ENCODE measurements around the gene ADAMTS6. TPM values are rescaled to one million over a fixed set of nuclear protein-coding genes. Genes with fewer than 3 reads are reported as not detected.

The ADAMTS6 gene
- total and polyA plus RNA-seq, 2 donors (not counting 1 experiment from before 2014, with no cell fraction given): 3.6 to 12.3 TPM

- H3K27me3 Mint-ChIP-seq: no peaks in the 10 kb centered on the region
- CTCF ChIA-PET: no interaction called here
- TF ChIP-seq EZH2 (IDR thresholded peaks at IDR 0.05; ENCODE audit: borderline replicate concordance, insufficient read depth, low read depth, low read length, poor library complexity, severe bottlenecking) (no peak), CTCF (IDR thresholded peaks at IDR 0.05) (no peak)
These were observed 330.1 kb downstream of the ADAMTS6 start for GRCh38 chr5:65151614-65152013.

GRCh38 chr5:65150599-65151304, 331.0 kb downstream of the ADAMTS6 start:
- intact Hi-C loops (cut with micrococcal nuclease): no loop called here
- Mint-ChIP-seq H3K27ac (no peak overlapping the region), H3K9me3 (ENCODE audit: insufficient read depth) (peaks cover 2% of the 10 kb centered on the region), H3K4me3 (no peak overlapping the region), H3K4me1 (no peaks in the 10 kb centered on the region), H3K27me3 (no peaks in the 10 kb centered on the region)
- 96% methylated on average over 6 of the region's 6 CpGs for WGBS (ENCODE audit: insufficient coverage)
- no peak for TF ChIP-seq EZH2 (IDR thresholded peaks at IDR 0.05; ENCODE audit: borderline replicate concordance, insufficient read depth, low read depth, low read length, poor library complexity, severe bottlenecking)
- no peak for TF ChIP-seq CTCF (IDR thresholded peaks at IDR 0.05)
- DNase-seq (no peak), ATAC-seq (ENCODE audit: low read depth) (no peak)
- no peak overlapping the region for H3K9ac ChIP-seq (ENCODE audit: low read length)
- ChIA-PET CTCF (no interaction called here), POLR2A (no interaction called here)
- H3K36me3 ChIP-seq (replicated peaks in 1 of 2; ENCODE audit: control extremely low read depth in 1 of 2, control insufficient read depth in 1 of 2, extremely low read depth in 1 of 2, insufficient read depth in 2 of 2, low read length in 1 of 2): no peaks in the 10 kb centered on the region
- no peak overlapping the region for H2AFZ ChIP-seq (ENCODE audit: insufficient read depth, low read depth, low read length, poor library complexity, severe bottlenecking)
- no peaks in the 10 kb centered on the region for H4K20me1 ChIP-seq (ENCODE audit: control insufficient read depth, insufficient read depth, low read length, poor library complexity, severe bottlenecking)
- no peaks in the 10 kb centered on the region for H3K9me3 ChIP-seq (ENCODE audit: control extremely low read depth in 1 of 3, control insufficient read depth in 2 of 3, insufficient read depth in 1 of 3, low read length in 2 of 3)
- no peaks in the 10 kb centered on the region for H3K79me2 ChIP-seq (ENCODE audit: control insufficient read depth, insufficient read depth, low read length)
- H3K27me3 ChIP-seq (replicated peaks in 1 of 4; ENCODE audit: control extremely low read depth in 1 of 4, control insufficient read depth in 3 of 4, insufficient read depth in 4 of 4, low read length in 3 of 4): no peaks in the 10 kb centered on the region
- H3K4me1 ChIP-seq (ENCODE audit: control insufficient read depth in 2 of 2, insufficient read depth in 2 of 2, low read length in 2 of 2): no peaks in the 10 kb centered on the region
- H3K4me3 ChIP-seq (ENCODE audit: control extremely low read depth in 1 of 5, extremely low read depth in 1 of 5, insufficient read depth in 1 of 5, low read depth in 2 of 5, low read length in 4 of 5): no peak overlapping the region
- H3K27ac ChIP-seq (ENCODE audit: low read length in 2 of 2): no peak overlapping the region
- no peak overlapping the region for H3K4me2 ChIP-seq (replicated peaks; ENCODE audit: low read depth, low read length, poor library complexity, severe bottlenecking)

More at GRCh38 chr5:65151614-65152013, 330.1 kb downstream of the ADAMTS6 start:
- H4K20me1 ChIP-seq (ENCODE audit: control insufficient read depth, insufficient read depth, low read length, poor library complexity, severe bottlenecking): no peaks in the 10 kb centered on the region
- Mint-ChIP-seq H3K4me3 (no peak overlapping the region), H3K9me3 (ENCODE audit: insufficient read depth) (peaks cover 2% of the 10 kb centered on the region), H3K27ac (no peak overlapping the region), H3K4me1 (no peaks in the 10 kb centered on the region)
- 92% methylated on average over 4 of the region's 5 CpGs for WGBS (ENCODE audit: insufficient coverage)
- H2AFZ ChIP-seq (ENCODE audit: insufficient read depth, low read depth, low read length, poor library complexity, severe bottlenecking): no peak overlapping the region
- H3K27ac ChIP-seq (ENCODE audit: low read length in 2 of 2): no peak overlapping the region
- no peaks in the 10 kb centered on the region for H3K79me2 ChIP-seq (ENCODE audit: control insufficient read depth, insufficient read depth, low read length)
- no peaks in the 10 kb centered on the region for H3K4me1 ChIP-seq (ENCODE audit: control insufficient read depth in 2 of 2, insufficient read depth in 2 of 2, low read length in 2 of 2)
- ATAC-seq (ENCODE audit: low read depth) (no peak), DNase-seq (no peak)
- no peaks in the 10 kb centered on the region for H3K9me3 ChIP-seq (ENCODE audit: control extremely low read depth in 1 of 3, control insufficient read depth in 2 of 3, insufficient read depth in 1 of 3, low read length in 2 of 3)
- POLR2A ChIA-PET: no interaction called here
- no peak overlapping the region for H3K4me3 ChIP-seq (ENCODE audit: control extremely low read depth in 1 of 5, extremely low read depth in 1 of 5, insufficient read depth in 1 of 5, low read depth in 2 of 5, low read length in 4 of 5)
- no peak overlapping the region for H3K9ac ChIP-seq (ENCODE audit: low read length)
- intact Hi-C loops (cut with micrococcal nuclease): no loop called here
- no peaks in the 10 kb centered on the region for H3K27me3 ChIP-seq (replicated peaks in 1 of 4; ENCODE audit: control extremely low read depth in 1 of 4, control insufficient read depth in 3 of 4, insufficient read depth in 4 of 4, low read length in 3 of 4)
- no peak overlapping the region for H3K4me2 ChIP-seq (replicated peaks; ENCODE audit: low read depth, low read length, poor library complexity, severe bottlenecking)
- no peaks in the 10 kb centered on the region for H3K36me3 ChIP-seq (replicated peaks in 1 of 2; ENCODE audit: control extremely low read depth in 1 of 2, control insufficient read depth in 1 of 2, extremely low read depth in 1 of 2, insufficient read depth in 2 of 2, low read length in 1 of 2)
